ENCODE data around the gene PI4KB.

The PI4KB gene

GRCh38 chr1:151346082-151346768 lies 19.0 kb upstream of the PI4KB start:
- DNase-seq, result no peak

- DNase-seq, result no peak
Observed at GRCh38 chr1:151344291-151344690, 17.1 kb upstream of the PI4KB start.

- DNase-seq, result no peak
Observed at GRCh38 chr1:151343587-151343986, 16.4 kb upstream of the PI4KB start.

- DNase-seq, result no peak
Observed at GRCh38 chr1:151342569-151342968, 15.4 kb upstream of the PI4KB start.

GRCh38 chr1:151342021-151342420 lies 14.8 kb upstream of the PI4KB start:
- no peak for DNase-seq

GRCh38 chr1:151340870-151341754 lies 13.9 kb upstream of the PI4KB start:
- peak; percentile 24 for DNase-seq

- no peak for DNase-seq
Observed at GRCh38 chr1:151336556-151336955, 9.3 kb upstream of the PI4KB start.

- no peak for DNase-seq
Observed at GRCh38 chr1:151334822-151335221, 7.6 kb upstream of the PI4KB start.

- no peak for DNase-seq
Observed at GRCh38 chr1:151327903-151328674, 873 bp upstream of the PI4KB start.

- DNase-seq, result peak; percentile 42
Observed at GRCh38 chr1:151326619-151327222, 495 bp downstream of the PI4KB start.

GRCh38 chr1:151325646-151326429 lies 1.4 kb downstream of the PI4KB start:
- DNase-seq, result no peak

GRCh38 chr1:151325231-151325630 lies 2.0 kb downstream of the PI4KB start:
- no peak for DNase-seq

- DNase-seq, result no peak
Observed at GRCh38 chr1:151324390-151324930, 2.8 kb downstream of the PI4KB start.

GRCh38 chr1:151318975-151319374 lies 8.2 kb downstream of the PI4KB start:
- DNase-seq, result no peak

- no peak for DNase-seq
Observed at GRCh38 chr1:151315565-151316235, 11.5 kb downstream of the PI4KB start.

GRCh38 chr1:151314137-151314875 lies 12.9 kb downstream of the PI4KB start:
- DNase-seq, result no peak

GRCh38 chr1:151313501-151313900 lies 13.7 kb downstream of the PI4KB start:
- DNase-seq, result no peak

GRCh38 chr1:151312826-151313225 lies 14.4 kb downstream of the PI4KB start:
- DNase-seq, result no peak

GRCh38 chr1:151312411-151312810 lies 14.8 kb downstream of the PI4KB start:
- no peak for DNase-seq

GRCh38 chr1:151311589-151312331 lies 15.5 kb downstream of the PI4KB start:
- peak; percentile 37 for DNase-seq
